Midbrain (tissue), 1 donor: Measurements from ENCODE around the gene ATP13A5.

Experiments
- DNase-seq: peaks from one replicate; lab custom pipeline; 2025; lab: John Stamatoyannopoulos, UW

ATP13A5 gene, protein sequence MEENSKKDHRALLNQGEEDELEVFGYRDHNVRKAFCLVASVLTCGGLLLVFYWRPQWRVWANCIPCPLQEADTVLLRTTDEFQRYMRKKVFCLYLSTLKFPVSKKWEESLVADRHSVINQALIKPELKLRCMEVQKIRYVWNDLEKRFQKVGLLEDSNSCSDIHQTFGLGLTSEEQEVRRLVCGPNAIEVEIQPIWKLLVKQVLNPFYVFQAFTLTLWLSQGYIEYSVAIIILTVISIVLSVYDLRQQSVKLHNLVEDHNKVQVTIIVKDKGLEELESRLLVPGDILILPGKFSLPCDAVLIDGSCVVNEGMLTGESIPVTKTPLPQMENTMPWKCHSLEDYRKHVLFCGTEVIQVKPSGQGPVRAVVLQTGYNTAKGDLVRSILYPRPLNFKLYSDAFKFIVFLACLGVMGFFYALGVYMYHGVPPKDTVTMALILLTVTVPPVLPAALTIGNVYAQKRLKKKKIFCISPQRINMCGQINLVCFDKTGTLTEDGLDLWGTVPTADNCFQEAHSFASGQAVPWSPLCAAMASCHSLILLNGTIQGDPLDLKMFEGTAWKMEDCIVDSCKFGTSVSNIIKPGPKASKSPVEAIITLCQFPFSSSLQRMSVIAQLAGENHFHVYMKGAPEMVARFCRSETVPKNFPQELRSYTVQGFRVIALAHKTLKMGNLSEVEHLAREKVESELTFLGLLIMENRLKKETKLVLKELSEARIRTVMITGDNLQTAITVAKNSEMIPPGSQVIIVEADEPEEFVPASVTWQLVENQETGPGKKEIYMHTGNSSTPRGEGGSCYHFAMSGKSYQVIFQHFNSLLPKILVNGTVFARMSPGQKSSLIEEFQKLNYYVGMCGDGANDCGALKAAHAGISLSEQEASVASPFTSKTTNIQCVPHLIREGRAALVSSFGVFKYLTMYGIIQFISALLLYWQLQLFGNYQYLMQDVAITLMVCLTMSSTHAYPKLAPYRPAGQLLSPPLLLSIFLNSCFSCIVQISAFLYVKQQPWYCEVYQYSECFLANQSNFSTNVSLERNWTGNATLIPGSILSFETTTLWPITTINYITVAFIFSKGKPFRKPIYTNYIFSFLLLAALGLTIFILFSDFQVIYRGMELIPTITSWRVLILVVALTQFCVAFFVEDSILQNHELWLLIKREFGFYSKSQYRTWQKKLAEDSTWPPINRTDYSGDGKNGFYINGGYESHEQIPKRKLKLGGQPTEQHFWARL

DNA sequence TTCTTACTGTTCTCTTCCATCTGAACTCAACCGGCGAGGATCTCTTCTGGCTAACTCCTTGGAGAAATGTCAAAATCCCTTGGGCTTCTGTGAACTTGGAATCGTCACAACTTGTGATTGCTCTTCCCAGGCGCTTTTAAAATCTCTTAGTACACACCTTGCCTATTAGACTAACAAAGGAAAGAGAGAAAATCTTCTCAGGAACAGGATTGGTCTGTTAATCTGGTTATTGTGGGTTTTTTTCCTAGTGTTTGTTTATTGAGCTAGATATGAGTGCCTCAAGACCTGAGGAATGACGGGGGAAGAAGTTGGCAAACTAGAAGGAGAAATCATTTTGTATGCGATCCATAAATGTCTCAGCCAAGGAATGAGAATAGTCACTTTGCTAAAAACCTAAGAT lies at the start of gene ATP13A5:
ATP13A5 (minus strand) TSS at position 48 of the 400 bp plus-strand sequence; CDS start at position 20, 28 bp downstream.
- no peak for DNase-seq

DNA sequence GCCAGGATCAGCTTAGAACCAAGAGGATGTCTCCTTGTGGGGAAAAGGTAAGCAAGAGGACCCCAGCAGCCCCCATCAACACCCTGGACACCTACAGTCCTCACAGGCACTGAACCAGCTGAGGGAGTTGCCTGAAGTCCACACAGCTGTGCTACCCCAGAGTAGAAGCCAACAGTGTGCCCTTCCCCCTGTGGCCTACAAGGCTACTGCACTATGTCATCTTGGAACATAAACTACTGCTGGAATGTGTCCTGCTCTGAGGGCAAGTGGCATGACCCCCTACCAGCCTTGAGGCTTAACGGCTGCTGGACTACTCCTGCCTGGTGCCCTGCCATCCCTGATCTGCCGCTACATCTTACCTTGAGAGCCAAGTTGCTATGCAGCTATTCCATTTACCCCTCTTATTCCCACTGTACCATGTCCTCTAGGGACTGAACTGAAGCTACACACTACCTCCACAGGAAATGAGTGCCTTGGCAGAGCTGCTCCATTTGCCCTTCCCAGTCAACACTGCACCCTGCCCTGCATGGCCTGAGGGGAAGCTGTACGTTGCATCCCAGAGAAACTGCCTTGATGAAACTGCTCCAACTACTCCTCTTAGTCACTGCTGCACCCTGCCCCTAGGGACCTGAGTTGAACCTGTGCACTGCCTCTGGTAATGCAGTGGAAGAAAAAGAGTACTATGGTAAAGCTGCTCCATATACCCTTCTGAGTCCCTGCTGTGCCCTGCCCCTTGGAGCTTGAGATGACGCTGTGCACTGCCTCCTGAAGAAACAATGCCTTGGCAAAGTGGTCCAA lies 40.2 kb upstream of the ATP13A5 start:
- no peak for DNase-seq

DNA sequence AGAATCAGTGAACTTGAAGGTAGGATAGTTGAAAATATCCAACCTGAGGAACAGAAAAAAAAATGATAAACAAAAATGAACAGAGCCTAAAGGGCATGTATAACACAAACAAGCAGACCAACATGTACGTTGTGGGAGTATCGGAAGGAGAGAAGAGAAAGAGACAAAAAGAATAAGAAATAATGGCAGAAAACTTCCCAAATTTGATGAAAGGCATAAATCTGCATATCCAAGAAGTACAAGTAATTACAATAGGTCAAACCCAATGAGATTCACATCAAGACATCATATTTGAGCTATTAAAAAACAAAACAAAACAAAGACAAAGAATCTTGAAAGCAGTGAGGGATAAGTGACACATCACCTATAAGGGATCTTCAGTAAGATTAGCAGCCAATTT lies 38.1 kb upstream of the ATP13A5 start:
- DNase-seq, result no peak

DNA sequence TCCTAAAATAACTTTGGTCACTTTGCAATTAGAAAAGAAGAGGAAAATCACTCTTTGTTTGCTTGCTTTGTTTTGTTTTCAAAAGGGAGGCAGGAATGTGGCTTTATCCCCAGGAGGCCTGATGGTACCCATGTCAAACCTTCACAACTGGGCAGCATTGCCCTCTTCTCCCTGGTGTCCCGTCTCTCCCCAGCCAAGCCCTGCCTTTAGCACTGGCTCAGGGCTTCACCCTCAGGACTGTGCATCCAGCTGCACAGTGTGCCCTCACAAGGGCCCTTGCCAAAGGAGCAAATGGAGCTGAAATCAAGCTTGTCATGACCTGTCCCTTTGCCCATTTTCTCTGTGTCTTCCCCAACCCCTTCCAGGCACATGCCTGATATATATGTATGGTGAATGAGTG lies 29.1 kb upstream of the ATP13A5 start:
- no peak for DNase-seq

DNA sequence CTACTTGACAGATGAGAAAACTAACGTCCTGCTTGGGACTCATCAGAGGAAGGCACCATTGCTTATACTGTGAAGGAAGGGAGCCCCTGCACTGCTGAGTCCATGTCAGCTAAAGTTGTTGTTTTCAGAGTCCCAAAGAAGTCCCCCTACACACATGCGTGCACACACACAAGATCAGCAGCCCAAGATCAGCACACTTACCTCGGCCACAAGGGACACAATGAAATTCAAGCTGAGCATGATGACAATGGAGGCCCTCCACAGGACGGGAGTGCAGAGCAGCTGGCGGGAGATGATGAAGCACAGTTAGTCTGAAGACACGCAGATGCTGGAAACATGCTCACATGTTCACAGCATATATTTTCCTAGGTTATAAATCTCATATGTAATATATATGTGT lies 28.6 kb upstream of the ATP13A5 start:
- no peak for DNase-seq

DNA sequence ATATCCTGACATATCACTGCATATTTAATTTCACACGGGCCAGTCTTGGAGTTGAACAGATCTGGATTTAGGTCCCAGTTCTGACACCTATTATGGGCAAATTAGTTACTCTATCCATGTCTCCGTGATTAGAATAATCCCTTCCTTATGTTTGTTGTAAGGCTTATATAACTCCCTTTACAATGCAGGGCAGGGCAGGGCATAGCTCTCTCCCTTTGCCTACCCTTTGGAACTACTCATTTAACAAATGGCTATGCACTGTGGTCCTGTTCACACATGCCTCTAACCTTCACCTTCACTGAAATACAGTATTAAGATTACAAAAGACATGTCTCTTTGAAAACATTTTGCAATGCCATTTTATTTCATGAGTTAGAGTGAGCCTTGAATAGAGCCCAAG lies 24.8 kb upstream of the ATP13A5 start:
- no peak for DNase-seq

DNA sequence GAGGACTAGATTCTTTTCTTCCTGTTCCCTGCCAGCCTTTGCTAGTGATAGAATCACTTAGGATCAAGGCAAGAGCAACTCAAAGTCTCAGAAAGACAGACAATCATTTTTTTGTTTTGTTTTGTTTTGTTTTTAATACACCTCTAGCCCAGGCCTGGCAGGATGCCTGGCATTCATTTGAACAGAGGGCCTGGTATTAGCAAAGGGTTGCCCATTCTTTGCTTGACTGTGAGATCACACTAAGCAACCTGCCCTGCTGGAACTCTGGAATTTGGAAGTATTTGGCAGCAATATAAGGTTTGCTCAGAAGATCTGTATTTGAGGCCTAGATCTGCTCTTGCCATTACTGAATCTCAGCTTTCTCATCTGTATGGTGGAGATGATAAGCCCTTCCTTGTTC lies 21.8 kb upstream of the ATP13A5 start:
- DNase-seq, result peak; percentile 45

DNA sequence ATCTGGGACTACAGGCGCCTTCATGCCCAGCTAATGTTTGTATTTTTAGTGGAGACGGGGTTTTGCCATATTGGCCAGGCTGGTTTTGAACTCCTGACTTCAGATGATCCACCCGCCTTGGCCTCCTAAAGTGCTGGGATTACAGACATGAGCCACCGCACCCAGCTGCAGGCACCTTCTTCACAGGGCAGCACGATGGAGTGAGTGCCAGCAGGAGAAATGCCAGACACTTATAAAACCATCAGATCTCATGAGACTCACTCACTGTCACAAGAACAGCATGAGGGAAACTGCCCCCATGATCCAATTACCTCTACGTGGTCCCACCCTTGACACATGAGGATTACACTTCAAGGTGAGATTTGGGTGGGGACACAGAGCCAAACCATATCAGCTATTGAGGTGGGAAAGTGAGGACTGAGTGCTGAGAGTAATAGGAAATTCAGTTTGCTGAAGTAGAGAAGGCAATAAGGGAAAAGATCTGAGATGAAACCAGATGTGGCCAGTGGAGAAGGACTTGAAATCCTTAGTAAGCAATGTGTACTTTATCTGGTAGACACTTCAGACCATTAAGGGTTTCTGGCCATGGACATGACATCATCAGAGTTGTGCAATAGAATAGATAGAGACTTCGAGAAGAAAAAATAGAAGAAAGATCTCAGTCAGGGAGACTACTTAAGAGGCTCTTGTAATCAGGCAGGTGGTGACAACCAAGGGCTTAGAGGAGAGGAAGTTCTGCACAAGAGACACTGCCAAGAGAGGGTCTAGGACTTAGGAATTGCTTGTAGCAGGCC lies 18.1 kb upstream of the ATP13A5 start:
- no peak for DNase-seq

DNA sequence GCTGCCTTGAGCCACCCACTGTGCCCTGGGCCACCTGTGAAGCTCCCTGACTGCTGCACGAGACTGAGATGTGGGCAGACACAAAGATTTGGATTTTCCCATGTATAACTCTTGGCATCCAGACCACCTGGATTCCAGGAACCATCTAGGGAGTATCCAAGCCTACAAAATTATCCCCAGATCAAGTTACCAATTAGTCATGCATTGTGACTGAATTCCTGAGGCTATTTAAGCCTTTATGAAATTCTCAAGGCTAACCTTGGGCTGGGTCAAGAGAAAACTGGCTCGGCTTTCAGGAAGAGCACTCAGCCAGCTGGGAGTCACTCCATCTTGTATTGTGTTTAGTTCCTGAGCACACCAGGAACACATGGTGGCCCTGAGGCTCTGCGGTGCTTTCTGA lies 13.3 kb upstream of the ATP13A5 start:
- no peak for DNase-seq

DNA sequence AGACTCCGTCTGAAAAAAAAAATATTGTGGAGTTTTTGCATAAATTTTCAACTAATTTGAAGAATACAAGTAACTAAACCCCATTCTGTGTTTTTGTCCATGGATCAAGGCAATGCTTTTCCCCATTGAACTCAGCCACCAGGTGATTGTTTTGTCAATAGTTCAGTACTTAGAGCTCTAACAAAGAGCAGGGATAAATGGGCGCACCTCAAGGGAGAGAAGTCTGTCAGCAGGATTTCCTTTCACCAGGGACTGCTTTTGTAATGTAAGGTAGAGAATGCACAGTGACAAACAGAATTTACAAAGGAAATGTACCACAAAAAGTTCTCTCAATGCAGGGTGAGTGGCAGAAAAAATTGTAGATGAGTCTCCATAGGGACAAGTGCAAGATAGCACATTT lies 10.8 kb upstream of the ATP13A5 start:
- DNase-seq, result no peak

DNA sequence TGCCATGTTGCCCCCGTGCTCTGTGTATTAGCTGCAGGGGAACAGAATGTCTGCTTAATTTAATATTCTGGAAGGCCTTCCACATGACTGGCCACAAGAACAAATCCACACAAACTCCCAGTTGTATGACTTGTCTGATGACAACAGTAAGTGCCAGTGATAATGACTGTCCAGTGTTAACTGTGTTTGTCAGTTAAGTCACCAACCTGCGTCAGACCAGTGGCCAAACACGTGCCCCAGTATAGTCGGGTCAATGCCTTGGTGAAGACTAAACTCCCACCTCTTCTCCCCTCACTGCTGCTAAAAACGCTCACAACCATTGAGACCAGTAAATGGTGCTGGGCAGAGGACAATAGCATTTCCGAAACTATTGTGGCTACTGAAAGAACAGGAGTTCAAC lies 9.8 kb upstream of the ATP13A5 start:
- no peak for DNase-seq

DNA sequence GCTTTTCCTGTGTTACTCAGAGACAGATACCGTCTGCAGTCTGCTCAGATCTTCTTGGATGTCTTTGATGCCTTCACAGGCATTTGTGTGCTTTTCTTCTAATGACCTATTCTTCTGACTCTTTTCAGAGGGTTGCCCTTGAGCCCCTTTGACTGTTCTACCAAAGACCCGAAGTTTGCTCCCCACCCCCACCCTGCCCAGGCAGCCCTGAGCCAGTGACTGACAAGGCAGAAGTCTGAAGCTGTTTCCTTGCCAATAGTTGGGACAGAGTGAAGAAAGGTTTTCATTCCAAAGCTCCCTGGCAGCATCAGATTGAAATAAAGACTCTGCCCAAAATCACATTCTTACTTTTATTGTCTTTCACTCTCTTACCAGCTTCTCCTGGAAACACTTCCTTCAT lies 9.0 kb upstream of the ATP13A5 start:
- no peak for DNase-seq

DNA sequence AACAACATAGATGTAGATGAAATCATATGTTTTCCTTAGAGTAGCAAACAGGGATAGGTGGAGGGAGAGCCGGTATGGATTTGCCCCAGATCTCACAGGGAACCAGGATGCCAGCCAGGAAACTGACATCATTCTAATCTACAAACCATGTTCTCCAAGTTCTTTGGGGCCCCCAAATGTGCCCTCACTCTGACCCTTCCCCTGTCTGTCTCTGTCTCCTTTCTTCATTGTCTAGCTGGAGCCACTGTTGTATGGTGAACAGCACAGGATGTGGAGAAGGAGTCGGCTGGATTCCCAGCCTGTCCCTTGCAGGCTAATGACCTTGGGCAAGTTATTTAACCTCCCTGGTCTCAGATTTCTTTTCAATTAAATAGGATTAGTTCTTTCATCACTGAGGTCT lies 962 bp downstream of the ATP13A5 start:
- no peak for DNase-seq

DNA sequence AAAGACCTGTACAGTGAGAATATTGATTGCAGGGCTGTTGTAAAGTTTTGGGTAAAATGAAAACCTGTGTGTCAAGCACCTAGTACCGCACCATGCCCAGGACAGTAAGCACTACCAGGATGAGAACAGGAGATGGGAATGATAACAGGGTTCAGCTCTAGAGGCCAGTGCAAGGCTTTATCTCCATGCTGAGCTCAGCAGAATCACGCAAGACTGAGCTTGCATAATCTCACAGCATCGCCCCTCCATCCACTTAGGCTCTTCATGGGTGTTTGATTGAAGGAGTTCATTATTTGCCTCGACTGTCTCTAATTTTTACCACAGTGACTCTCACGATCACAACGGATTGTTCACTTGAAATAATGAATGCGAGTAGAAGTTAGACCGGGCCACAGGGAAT lies 2.9 kb downstream of the ATP13A5 start:
- DNase-seq, result no peak

DNA sequence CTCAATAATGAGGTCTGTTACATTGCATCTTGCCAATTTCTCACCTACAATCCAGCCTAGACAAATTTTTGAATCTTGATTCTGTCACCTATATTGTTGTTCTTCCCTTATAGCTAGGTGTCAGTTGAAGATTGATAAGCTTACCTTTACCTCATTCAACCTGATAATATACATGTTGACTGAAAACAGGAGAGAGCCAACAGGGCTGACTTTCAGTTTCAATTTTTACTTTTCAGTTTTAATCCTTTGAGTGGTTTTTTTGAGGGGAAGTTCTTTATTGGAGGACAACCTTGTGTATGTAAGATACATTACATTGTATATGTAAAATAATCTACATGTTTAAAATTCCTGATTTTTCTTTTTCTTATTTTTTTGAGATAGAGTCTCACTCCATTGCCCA lies 5.8 kb downstream of the ATP13A5 start:
- DNase-seq, result no peak

DNA sequence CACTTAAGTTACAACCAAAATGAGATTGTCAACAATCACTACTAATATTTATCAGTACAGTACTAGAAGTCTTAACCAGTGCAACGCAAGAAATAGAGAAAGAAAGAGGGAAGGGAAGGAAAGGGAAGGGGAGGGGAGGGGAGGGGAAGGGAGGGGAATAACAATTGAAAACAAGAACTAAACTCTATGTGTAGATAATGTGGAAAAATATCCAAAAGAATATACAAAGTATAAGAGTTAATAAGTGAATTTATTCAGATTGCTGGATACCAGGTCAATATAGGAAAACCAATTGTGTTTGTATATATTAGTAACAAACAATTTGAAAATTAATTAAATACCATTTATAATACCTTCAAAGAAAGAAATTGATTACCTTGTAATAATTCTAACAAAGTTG lies 10.7 kb downstream of the ATP13A5 start:
- no peak for DNase-seq

DNA sequence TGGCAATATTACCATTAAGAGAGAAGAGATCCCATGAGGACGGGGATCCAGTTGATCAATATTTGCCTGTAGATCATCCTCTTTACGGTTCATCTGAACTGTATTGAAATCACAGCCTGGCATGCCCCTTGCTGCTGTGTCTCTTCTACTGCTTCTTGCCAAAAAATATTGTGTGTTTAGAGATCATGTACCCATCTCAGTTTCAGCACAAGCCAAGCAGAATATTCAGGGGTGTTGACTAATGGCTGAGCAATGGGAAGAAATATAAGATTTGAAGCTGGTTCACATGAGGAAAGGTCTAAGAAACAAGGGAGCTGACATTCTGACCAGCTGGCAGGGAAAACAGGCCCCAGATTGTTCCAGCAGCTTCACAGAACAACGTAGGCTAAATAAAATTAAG lies 21.3 kb downstream of the ATP13A5 start:
- DNase-seq, result no peak

DNA sequence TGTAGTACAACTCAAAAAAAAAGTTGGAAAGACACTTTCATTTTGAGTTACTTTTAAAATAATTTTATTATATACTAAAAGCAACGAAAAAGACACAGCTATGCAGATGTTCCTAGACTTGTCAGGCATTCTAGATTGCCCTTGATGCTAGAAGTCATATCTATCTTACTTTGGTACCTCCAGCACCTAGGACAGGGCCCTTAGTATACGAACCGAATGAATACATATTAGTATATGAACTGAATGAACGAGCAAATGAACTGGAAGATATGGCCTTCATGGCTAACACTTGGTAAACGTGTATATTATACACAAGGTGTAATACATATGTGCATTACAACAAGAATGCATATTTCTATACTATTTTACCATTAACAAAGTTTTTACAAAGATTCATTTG lies 24.1 kb downstream of the ATP13A5 start:
- DNase-seq, result no peak

DNA sequence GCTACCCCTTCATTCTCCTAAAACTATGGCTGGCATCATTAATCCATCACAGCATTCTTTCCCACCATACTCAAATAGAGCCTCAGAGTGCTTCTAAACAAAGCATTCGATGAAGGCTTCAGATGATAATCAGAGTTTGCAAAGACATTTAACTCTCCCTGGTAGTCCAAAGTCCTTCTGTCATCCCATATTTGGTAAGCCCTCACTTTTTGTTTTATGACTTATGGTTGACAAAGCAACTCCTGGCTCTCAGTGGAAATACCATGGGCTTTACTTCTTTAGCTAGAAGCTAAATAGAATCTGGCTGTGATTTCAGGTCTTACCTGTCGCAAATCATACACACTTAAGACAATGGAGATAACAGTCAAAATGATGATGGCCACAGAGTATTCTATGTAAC lies 27.8 kb downstream of the ATP13A5 start:
- DNase-seq, result no peak

DNA sequence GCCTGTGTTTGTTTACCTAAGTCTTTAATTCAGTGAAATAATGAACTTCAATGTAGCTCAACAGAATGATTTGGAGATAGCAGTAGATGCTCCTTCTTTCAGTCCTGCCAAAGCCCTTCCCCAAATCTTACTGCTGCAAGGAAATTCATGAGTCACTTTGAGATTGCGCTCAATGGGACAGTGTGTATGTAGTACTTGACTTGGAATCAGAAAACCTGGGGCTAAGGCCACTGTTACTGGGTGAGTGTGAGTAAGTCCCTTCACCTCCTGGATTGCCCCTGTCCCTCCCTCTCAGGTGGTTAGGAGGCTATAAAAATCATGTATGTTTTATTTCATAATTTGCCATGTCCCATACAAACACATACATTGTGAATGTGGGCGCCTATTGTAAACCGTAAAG lies 29.9 kb downstream of the ATP13A5 start:
- DNase-seq, result no peak
